Neural progenitor cell (in vitro differentiated cells): ENCODE data around the gene SCFD2. TPM values are rescaled to one million over a fixed set of nuclear protein-coding genes. Genes with fewer than 3 reads are reported as not detected.

Experiments
- DNase-seq: peaks from one replicate; pipeline ENCODE4 v3.0.0-alpha.2; 2016; ENCODE audit warnings: low spot score
- H2AFZ ChIP-seq: fragments of 200-600 bp; sonication (generic); replicated peaks from 2 replicates; pipeline ENCODE4 v1.6.1; 2016; ENCODE audit warnings: antibody characterized with exemption
- H3F3A ChIP-seq: fragments of 200-600 bp; sonication (generic); 2 replicates; pipeline ENCODE4 v1.6.1; 2016; ENCODE audit warnings: antibody characterized with exemption, low read depth
- H3K27ac ChIP-seq: fragments of 200-600 bp; sonication (generic); 2 replicates; pipeline ENCODE4 v1.5.1; 2016; ENCODE audit warnings: mild to moderate bottlenecking
- H3K27me3 ChIP-seq: fragments of 200-600 bp; sonication (generic); 2 replicates; pipeline ENCODE4 v1.6.1; 2016; ENCODE audit warnings: mild to moderate bottlenecking, moderate library complexity
- H3K36me3 ChIP-seq: fragments of 200-600 bp; sonication (generic); 2 replicates; pipeline ENCODE4 v1.5.1; 2016
- H3K4me1 ChIP-seq: fragments of 200-600 bp; sonication (generic); 2 replicates; pipeline ENCODE4 v1.6.1; 2016; ENCODE audit warnings: mixed run types
- H3K4me2 ChIP-seq: fragments of 200-600 bp; sonication (generic); 2 replicates; pipeline ENCODE4 v1.6.1; 2016
- H3K4me3 ChIP-seq: fragments of 200-600 bp; sonication (generic); 2 replicates; pipeline ENCODE4 v1.5.1; 2016
- H3K79me2 ChIP-seq: fragments of 200-600 bp; sonication (generic); 2 replicates; pipeline ENCODE4 v1.6.1; 2016; ENCODE audit warnings: low read depth
- H3K9ac ChIP-seq: fragments of 200-600 bp; sonication (generic); 2 replicates; pipeline ENCODE4 v1.6.1; 2016
- H3K9me3 ChIP-seq: fragments of 200-600 bp; sonication (generic); 2 replicates; pipeline ENCODE4 v1.5.1; 2016; ENCODE audit warnings: low read depth
- H4K20me1 ChIP-seq: fragments of 200-600 bp; sonication (generic); 2 replicates; pipeline ENCODE4 v1.6.1; 2016; ENCODE audit warnings: low read depth
- H3K27ac Mint-ChIP-seq: 3 replicates; pipeline ENCODE4 v1.8.0; 2021; ENCODE audit warnings: mixed read lengths
- H3K27me3 Mint-ChIP-seq: 2 replicates; pipeline ENCODE4 v1.8.0; 2022; ENCODE audit warnings: low read depth, mild to moderate bottlenecking, inconsistent platforms, moderate library complexity, mixed read lengths; ENCODE audit not compliant: insufficient read depth
- H3K36me3 Mint-ChIP-seq: 3 replicates; pipeline ENCODE4 v1.8.0; 2021; ENCODE audit warnings: mixed read lengths
- H3K4me1 Mint-ChIP-seq: 3 replicates; pipeline ENCODE4 v1.8.0; 2021; ENCODE audit warnings: mixed read lengths
- H3K4me3 Mint-ChIP-seq: 3 replicates; pipeline ENCODE4 v1.8.0; 2021; ENCODE audit warnings: mild to moderate bottlenecking, moderate library complexity, mixed read lengths
- H3K9me3 Mint-ChIP-seq: 3 replicates; pipeline ENCODE4 v1.8.0; 2020; ENCODE audit warnings: mixed read lengths
- EZH2 ChIP-seq: fragments of 200-600 bp; sonication (generic); IDR thresholded peaks from 2 replicates; pipeline ENCODE4 v1.6.1; 2017; ENCODE audit warnings: antibody characterized with exemption, mild to moderate bottlenecking, moderate library complexity
- EZH2phosphoT487 ChIP-seq: fragments of 200-600 bp; sonication (generic); IDR thresholded peaks from 2 replicates; pipeline ENCODE4 v1.6.1; 2017; ENCODE audit warnings: antibody characterized with exemption
- total RNA-seq: library from RNA; depleted of rRNA; stranded (reverse); fragments of >200 nt; gene quantifications from 2 replicates; pipeline ENCODE4 v1.2.3, GENCODE V29; 2015; ENCODE audit warnings: low replicate concordance
- TF ChIP-seq, protein P1 (sequence below): fragments of 200-600 bp; sonication (generic); IDR thresholded peaks from 2 replicates; pipeline ENCODE4 v1.5.1; 2017; ENCODE audit warnings: antibody characterized with exemption, mild to moderate bottlenecking

The SCFD2 gene
- total RNA-seq, 1 donor from 2014 or later, result 4.8 TPM

DNA sequence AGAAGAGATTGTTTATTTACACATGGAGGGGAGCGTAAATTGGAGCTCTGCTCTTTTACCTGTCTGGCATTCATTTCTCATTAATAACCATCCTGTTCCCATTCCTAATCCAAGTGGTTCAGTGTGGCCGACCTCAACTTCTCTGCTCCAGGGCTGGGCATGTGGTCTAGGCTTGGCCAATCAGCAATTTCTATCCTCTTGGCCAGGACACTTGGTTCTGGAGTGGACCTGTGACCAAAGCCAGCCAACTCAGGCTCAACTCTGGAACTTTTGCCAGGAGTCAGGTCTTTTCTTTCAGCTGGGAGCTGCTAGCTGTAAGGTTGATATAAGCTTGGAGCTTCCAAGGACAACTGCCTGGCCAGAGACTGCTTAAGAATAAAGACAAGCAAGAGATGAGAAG lies 519.4 kb downstream of the SCFD2 start:
- no peak for DNase-seq
- peaks cover 19% of the 10 kb centered on the region for H3K4me1 ChIP-seq
- no peaks in the 10 kb centered on the region for H3K79me2 ChIP-seq
- peaks cover 10% of the 10 kb centered on the region for H3K27me3 Mint-ChIP-seq
- no peaks in the 10 kb centered on the region for H3K9me3 ChIP-seq
- no peak overlapping the region for H2AFZ ChIP-seq
- peaks cover 22% of the 10 kb centered on the region for H3K4me1 Mint-ChIP-seq
- no peak overlapping the region for H3K4me3 Mint-ChIP-seq
- no peaks in the 10 kb centered on the region for H3K27me3 ChIP-seq
- H3K27ac ChIP-seq, result no peak overlapping the region
- no peak overlapping the region for H3K27ac Mint-ChIP-seq
- H3F3A ChIP-seq, result peaks cover 17% of the 10 kb centered on the region
- TF ChIP-seq, protein P1, sequence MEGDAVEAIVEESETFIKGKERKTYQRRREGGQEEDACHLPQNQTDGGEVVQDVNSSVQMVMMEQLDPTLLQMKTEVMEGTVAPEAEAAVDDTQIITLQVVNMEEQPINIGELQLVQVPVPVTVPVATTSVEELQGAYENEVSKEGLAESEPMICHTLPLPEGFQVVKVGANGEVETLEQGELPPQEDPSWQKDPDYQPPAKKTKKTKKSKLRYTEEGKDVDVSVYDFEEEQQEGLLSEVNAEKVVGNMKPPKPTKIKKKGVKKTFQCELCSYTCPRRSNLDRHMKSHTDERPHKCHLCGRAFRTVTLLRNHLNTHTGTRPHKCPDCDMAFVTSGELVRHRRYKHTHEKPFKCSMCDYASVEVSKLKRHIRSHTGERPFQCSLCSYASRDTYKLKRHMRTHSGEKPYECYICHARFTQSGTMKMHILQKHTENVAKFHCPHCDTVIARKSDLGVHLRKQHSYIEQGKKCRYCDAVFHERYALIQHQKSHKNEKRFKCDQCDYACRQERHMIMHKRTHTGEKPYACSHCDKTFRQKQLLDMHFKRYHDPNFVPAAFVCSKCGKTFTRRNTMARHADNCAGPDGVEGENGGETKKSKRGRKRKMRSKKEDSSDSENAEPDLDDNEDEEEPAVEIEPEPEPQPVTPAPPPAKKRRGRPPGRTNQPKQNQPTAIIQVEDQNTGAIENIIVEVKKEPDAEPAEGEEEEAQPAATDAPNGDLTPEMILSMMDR, result no peak
- TF ChIP-seq EZH2phosphoT487, result no peak
- no peaks in the 10 kb centered on the region for H3K36me3 ChIP-seq
- H3K9ac ChIP-seq, result no peak overlapping the region
- no peaks in the 10 kb centered on the region for H4K20me1 ChIP-seq
- H3K4me3 ChIP-seq, result no peak overlapping the region
- H3K36me3 Mint-ChIP-seq, result no peaks in the 10 kb centered on the region
- no peak overlapping the region for H3K4me2 ChIP-seq
- no peaks in the 10 kb centered on the region for H3K9me3 Mint-ChIP-seq

- peaks cover 35% of the 10 kb centered on the region for H3K4me1 Mint-ChIP-seq
- H3K9ac ChIP-seq, result no peak overlapping the region
- H3K27me3 Mint-ChIP-seq, result peaks cover 10% of the 10 kb centered on the region
- H3K4me1 ChIP-seq, result peaks cover 35% of the 10 kb centered on the region
- no peaks in the 10 kb centered on the region for H3K9me3 Mint-ChIP-seq
- H3K4me2 ChIP-seq, result no peak overlapping the region
- no peaks in the 10 kb centered on the region for H3K9me3 ChIP-seq
- no peak overlapping the region for H3K27ac Mint-ChIP-seq
- H3K36me3 Mint-ChIP-seq, result no peaks in the 10 kb centered on the region
- DNase-seq, result no peak
- no peaks in the 10 kb centered on the region for H4K20me1 ChIP-seq
- no peaks in the 10 kb centered on the region for H3K79me2 ChIP-seq
- no peak overlapping the region for H3K27ac ChIP-seq
- no peak overlapping the region for H2AFZ ChIP-seq
- no peak for TF ChIP-seq EZH2
- TF ChIP-seq EZH2phosphoT487, result no peak
- TF ChIP-seq, protein P1, result no peak
- peaks cover 20% of the 10 kb centered on the region for H3F3A ChIP-seq
- H3K27me3 ChIP-seq, result no peaks in the 10 kb centered on the region
- H3K36me3 ChIP-seq, result no peaks in the 10 kb centered on the region
- no peak overlapping the region for H3K4me3 ChIP-seq
- no peak overlapping the region for H3K4me3 Mint-ChIP-seq
These were observed 521.3 kb downstream of the SCFD2 start for GRCh38 chr4:52844596-52844995.

DNA sequence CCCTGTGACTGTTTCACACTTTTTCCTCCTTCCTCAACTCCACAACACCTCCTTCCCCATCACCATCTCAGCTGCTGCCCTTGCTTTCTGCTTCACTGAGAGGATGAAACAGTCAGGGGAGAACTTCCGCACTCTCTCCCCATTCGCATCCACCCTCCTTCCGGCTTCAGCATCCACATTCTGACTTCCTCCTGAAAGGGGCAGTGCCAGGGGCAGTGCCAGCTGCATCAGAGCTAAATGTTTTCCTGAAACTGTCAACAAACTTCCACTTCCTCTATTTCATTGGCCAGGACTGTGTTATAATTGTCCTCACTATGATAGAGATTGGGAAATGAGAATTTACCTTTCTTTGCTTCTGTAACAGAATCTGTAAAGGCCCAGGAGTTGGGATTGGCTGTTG lies 521.9 kb downstream of the SCFD2 start:
- Histone ChIP-seq H3K9ac (no peak overlapping the region), H3K27me3 (no peaks in the 10 kb centered on the region), H3K36me3 (no peaks in the 10 kb centered on the region), H4K20me1 (no peaks in the 10 kb centered on the region), H3K27ac (no peak overlapping the region), H3K4me2 (no peak overlapping the region), H3K4me3 (no peak overlapping the region), H3F3A (peaks cover 20% of the 10 kb centered on the region), H2AFZ (no peak overlapping the region), H3K9me3 (no peaks in the 10 kb centered on the region), H3K79me2 (no peaks in the 10 kb centered on the region), H3K4me1 (peaks cover 40% of the 10 kb centered on the region)
- Mint-ChIP-seq H3K4me1 (peaks cover 41% of the 10 kb centered on the region), H3K36me3 (no peaks in the 10 kb centered on the region), H3K27me3 (peaks cover 13% of the 10 kb centered on the region), H3K4me3 (no peak overlapping the region), H3K27ac (no peak overlapping the region), H3K9me3 (no peaks in the 10 kb centered on the region)
- no peak for DNase-seq
- no peak for TF ChIP-seq EZH2
- TF ChIP-seq EZH2phosphoT487, result no peak

DNA sequence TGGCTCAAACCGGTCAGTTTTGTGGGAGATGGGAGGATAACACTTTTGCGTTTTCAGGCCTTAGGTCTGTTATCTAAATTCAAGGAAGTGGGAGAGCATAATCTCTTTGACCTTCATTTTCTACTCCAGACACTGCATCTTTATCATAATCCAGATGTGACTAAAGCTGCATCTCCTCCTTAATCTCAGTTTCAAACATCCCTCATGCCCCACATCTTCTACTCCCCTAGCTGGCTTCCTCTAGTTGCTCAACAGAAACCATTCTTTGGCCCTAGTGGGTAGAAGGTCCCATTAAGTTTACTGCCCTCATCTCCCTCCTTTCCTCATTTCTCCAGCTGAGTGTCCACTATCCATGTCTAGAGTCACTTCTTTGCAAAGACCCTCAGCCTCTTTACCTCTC lies 522.5 kb downstream of the SCFD2 start:
- TF ChIP-seq, protein P1, result no peak
- no peak for TF ChIP-seq EZH2
- no peak for TF ChIP-seq EZH2phosphoT487
- Mint-ChIP-seq H3K27me3 (peaks cover 12% of the 10 kb centered on the region), H3K36me3 (no peaks in the 10 kb centered on the region), H3K9me3 (no peaks in the 10 kb centered on the region), H3K27ac (peak overlapping the region; percentile 26), H3K4me1 (peaks cover 42% of the 10 kb centered on the region), H3K4me3 (no peak overlapping the region)
- Histone ChIP-seq H3K36me3 (no peaks in the 10 kb centered on the region), H3F3A (peaks cover 20% of the 10 kb centered on the region), H3K79me2 (no peaks in the 10 kb centered on the region), H2AFZ (no peak overlapping the region), H3K9me3 (no peaks in the 10 kb centered on the region), H3K4me2 (peak overlapping the region; percentile 4), H3K4me1 (peaks cover 40% of the 10 kb centered on the region), H4K20me1 (no peaks in the 10 kb centered on the region), H3K9ac (no peak overlapping the region), H3K4me3 (no peak overlapping the region), H3K27ac (peak overlapping the region; percentile 40), H3K27me3 (no peaks in the 10 kb centered on the region)
- DNase-seq, result no peak
